Measurements from ENCODE around the gene TOB1.
"Not testable (repeated sequence)": the region's sequence is repeated elsewhere in the genome, so short reads cannot be mapped to it uniquely, and the experiment has no call there.

The TOB1 gene

GRCh38 chr17:50868602-50869001 is 2.4 kb upstream of the TOB1 start:
- no peak for DNase-seq (ENCODE audit: low spot score)

GRCh38 chr17:50868140-50868438 is 1.9 kb upstream of the TOB1 start:
- DNase-seq (ENCODE audit: low spot score) = no peak

- peak; percentile 87 for DNase-seq (ENCODE audit: low spot score)
Observed at GRCh38 chr17:50867363-50868139, 1.4 kb upstream of the TOB1 start.

- no peak for DNase-seq (ENCODE audit: low spot score)
Observed at GRCh38 chr17:50866950-50867362, 802 bp upstream of the TOB1 start.

- no peak for DNase-seq (ENCODE audit: low spot score)
Observed at GRCh38 chr17:50865868-50866260, 290 bp downstream of the TOB1 start.

- peak; percentile 46 for DNase-seq (ENCODE audit: low spot score)
Observed at GRCh38 chr17:50865060-50865867, 890 bp downstream of the TOB1 start.

GRCh38 chr17:50864747-50865059 is 1.5 kb downstream of the TOB1 start:
- DNase-seq (ENCODE audit: low spot score) = peak; percentile 38

GRCh38 chr17:50863931-50864330 is 2.2 kb downstream of the TOB1 start:
- DNase-seq (ENCODE audit: low spot score) = no peak

- peak; percentile 25 for DNase-seq (ENCODE audit: low spot score)
Observed at GRCh38 chr17:50863221-50863843, 2.8 kb downstream of the TOB1 start.

GRCh38 chr17:50861822-50862528 is 4.2 kb downstream of the TOB1 start:
- DNase-seq (ENCODE audit: low spot score) = no peak

- DNase-seq (ENCODE audit: low spot score) = no peak
Observed at GRCh38 chr17:50861334-50861676, 4.8 kb downstream of the TOB1 start.

- DNase-seq (ENCODE audit: low spot score) = not testable (repeated sequence)
Observed at GRCh38 chr17:50859727-50860126, 6.4 kb downstream of the TOB1 start.

- DNase-seq (ENCODE audit: low spot score) = no peak
Observed at GRCh38 chr17:50858486-50859225, 7.5 kb downstream of the TOB1 start.

- DNase-seq (ENCODE audit: low spot score) = no peak
Observed at GRCh38 chr17:50856431-50856830, 9.7 kb downstream of the TOB1 start.

GRCh38 chr17:50855708-50856330 is 10.3 kb downstream of the TOB1 start:
- no peak for DNase-seq (ENCODE audit: low spot score)

- no peak for DNase-seq (ENCODE audit: low spot score)
Observed at GRCh38 chr17:50853781-50854180, 12.4 kb downstream of the TOB1 start.

GRCh38 chr17:50853015-50853615 is 13.0 kb downstream of the TOB1 start:
- DNase-seq (ENCODE audit: low spot score) = no peak

- no peak for DNase-seq (ENCODE audit: low spot score)
Observed at GRCh38 chr17:50850640-50851039, 15.5 kb downstream of the TOB1 start.

GRCh38 chr17:50848711-50849110 is 17.4 kb downstream of the TOB1 start:
- DNase-seq (ENCODE audit: low spot score) = no peak

- no peak for DNase-seq (ENCODE audit: low spot score)
Observed at GRCh38 chr17:50848039-50848438, 18.1 kb downstream of the TOB1 start.

GRCh38 chr17:50847566-50847965 is 18.6 kb downstream of the TOB1 start:
- no peak for DNase-seq (ENCODE audit: low spot score)
